ENCODE results near the gene ARMC9. TPM values are rescaled to one million over a fixed set of nuclear protein-coding genes. Genes with fewer than 3 reads are reported as not detected.

ARMC9 gene
- total and polyA plus RNA-seq, 2 donors from 2014 or later = 7.3 to 18.2 TPM

DNA sequence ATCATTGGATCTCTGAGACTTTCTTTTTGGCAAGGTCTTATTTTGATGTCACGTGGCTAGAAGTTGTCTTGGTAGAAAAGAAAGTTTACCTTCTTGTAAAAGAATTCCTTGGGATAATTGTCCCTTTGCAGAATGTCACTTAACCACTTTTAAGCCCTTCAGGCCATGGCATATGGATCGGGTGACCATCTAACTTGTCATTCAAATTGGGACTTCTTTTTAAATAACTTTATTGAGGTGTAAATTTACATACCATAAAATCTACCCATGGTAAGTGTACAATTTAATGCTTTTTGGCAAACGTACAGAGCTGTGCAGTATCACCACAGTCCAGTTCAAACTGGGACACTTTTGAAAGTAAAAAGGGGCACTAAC, 24.6 kb downstream of the ARMC9 start:
- intact Hi-C loops (cut with DNase I) = no loop called here
- Histone ChIP-seq H3K4me3 (ENCODE audit: low read length in 3 of 3) (no peak overlapping the region), H3K9me3 (ENCODE audit: control insufficient read depth in 2 of 3, insufficient read depth in 1 of 3, low read length in 3 of 3) (no peaks in the 10 kb centered on the region), H3K4me1 (ENCODE audit: control insufficient read depth in 2 of 3, insufficient read depth in 2 of 3, low read depth in 1 of 3, low read length in 3 of 3) (peaks cover 0 to 5% (median 5%) of the 10 kb centered on the region in 3 donors), H3K27me3 (ENCODE audit: control insufficient read depth, insufficient read depth, low read length) (no peaks in the 10 kb centered on the region), H3K9ac (ENCODE audit: low read length in 3 of 3) (no peak overlapping the region), H3K27ac (ENCODE audit: low read depth in 2 of 2, low read length in 2 of 2) (peak overlapping the region; percentile 9 to 51), H3K36me3 (ENCODE audit: control insufficient read depth in 2 of 3, insufficient read depth in 3 of 3, low read length in 3 of 3) (peaks cover 0 to 6% (median 0%) of the 10 kb centered on the region in 3 donors)
- no peak for DNase-seq
- TF ChIP-seq, protein P1, sequence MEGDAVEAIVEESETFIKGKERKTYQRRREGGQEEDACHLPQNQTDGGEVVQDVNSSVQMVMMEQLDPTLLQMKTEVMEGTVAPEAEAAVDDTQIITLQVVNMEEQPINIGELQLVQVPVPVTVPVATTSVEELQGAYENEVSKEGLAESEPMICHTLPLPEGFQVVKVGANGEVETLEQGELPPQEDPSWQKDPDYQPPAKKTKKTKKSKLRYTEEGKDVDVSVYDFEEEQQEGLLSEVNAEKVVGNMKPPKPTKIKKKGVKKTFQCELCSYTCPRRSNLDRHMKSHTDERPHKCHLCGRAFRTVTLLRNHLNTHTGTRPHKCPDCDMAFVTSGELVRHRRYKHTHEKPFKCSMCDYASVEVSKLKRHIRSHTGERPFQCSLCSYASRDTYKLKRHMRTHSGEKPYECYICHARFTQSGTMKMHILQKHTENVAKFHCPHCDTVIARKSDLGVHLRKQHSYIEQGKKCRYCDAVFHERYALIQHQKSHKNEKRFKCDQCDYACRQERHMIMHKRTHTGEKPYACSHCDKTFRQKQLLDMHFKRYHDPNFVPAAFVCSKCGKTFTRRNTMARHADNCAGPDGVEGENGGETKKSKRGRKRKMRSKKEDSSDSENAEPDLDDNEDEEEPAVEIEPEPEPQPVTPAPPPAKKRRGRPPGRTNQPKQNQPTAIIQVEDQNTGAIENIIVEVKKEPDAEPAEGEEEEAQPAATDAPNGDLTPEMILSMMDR (IDR thresholded peaks at IDR 0.05; ENCODE audit: borderline replicate concordance, extremely low read depth, insufficient read depth) = no peak
- no peak for FAIRE-seq

DNA sequence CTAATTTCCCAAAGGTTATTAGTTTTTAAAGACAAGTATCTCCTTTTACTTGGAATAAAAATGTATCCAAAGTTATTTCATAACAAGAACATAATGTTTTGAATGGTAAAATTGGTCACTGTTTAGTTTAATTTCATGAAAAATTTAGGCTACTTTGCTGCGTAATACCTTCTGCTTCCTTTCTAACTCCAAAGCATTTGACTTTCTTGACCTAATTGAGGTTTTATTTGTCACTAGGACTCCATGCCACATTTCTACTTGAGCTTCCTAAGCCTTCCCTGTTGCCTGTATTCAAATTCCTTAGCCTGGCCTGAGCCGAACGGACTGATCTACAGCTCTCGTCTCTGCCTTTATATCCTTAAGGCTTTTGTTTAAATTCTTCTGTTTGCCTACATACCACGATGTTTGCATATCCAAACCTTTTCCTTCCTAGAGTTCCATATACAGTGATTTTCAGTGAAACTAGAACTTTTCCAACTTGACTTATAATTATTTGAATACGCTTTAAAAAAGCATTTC, 25.1 kb downstream of the ARMC9 start:
- Histone ChIP-seq H3K27ac (ENCODE audit: low read depth in 2 of 2, low read length in 2 of 2) (no peak overlapping the region), H3K4me1 (ENCODE audit: control insufficient read depth in 2 of 3, insufficient read depth in 2 of 3, low read depth in 1 of 3, low read length in 3 of 3) (peaks cover 0 to 9% (median 6%) of the 10 kb centered on the region in 3 donors), H3K9me3 (ENCODE audit: control insufficient read depth in 2 of 3, insufficient read depth in 1 of 3, low read length in 3 of 3) (no peaks in the 10 kb centered on the region), H3K27me3 (ENCODE audit: control insufficient read depth, insufficient read depth, low read length) (no peaks in the 10 kb centered on the region), H3K4me3 (ENCODE audit: low read length in 3 of 3) (no peak overlapping the region), H3K9ac (ENCODE audit: low read length in 3 of 3) (no peak overlapping the region), H3K36me3 (ENCODE audit: control insufficient read depth in 2 of 3, insufficient read depth in 3 of 3, low read length in 3 of 3) (peaks cover 0 to 6% (median 0%) of the 10 kb centered on the region in 3 donors)
- intact Hi-C loops (cut with DNase I) = no loop called here
- DNase-seq (no peak), FAIRE-seq (no peak)
- TF ChIP-seq, protein P1 (IDR thresholded peaks at IDR 0.05; ENCODE audit: borderline replicate concordance, extremely low read depth, insufficient read depth) = no peak

DNA sequence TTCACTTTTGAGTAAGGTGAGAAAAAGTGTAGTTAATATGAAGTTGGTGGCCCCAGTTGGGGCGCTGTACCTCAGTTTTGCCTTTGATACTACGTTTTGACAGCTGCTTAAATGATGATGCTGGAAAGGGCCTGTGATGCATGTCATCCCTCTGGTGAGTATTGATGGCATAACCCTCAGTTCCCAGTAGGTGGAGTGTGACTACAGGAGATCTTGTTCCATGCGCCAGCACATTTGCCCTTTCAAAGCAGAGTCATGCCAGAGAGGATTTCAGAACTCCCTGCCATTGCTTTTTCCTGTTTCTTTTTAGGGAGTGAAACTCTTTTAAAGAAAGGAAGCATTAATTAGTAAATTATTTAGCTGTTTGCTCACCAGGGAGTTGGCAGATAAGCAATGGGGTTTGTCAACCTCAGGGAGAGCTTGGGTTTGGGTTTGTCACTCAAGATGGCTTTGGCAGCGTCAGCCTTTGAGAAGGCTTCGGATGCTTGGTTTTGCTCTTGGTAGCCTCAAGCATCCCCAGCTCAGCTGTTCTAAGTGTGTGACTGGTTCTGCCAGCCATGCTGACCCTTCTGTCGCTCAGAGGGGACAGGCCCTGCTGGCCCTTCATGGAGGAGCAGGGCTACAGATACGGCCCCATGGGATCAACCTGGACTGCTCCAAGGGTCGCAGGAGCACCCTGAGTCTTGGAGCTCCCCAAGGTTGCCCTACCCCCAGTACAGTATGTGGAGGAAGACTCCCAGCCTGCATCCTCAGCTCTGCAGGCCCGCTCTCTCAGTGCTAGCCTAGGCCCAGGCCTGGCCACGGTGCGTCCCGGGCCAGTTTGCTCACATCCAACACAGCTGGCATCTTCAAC, 29.1 kb downstream of the ARMC9 start:
- Histone ChIP-seq H3K27ac (ENCODE audit: low read depth in 2 of 2, low read length in 2 of 2) (peak overlapping the region in 1 of 2 donors; percentile 8), H3K27me3 (ENCODE audit: control insufficient read depth, insufficient read depth, low read length) (no peaks in the 10 kb centered on the region), H3K4me3 (ENCODE audit: low read length in 3 of 3) (no peak overlapping the region), H3K36me3 (ENCODE audit: control insufficient read depth in 2 of 3, insufficient read depth in 3 of 3, low read length in 3 of 3) (peaks cover 0 to 3% (median 0%) of the 10 kb centered on the region in 3 donors), H3K9ac (ENCODE audit: low read length in 3 of 3) (no peak overlapping the region), H3K9me3 (ENCODE audit: control insufficient read depth in 2 of 3, insufficient read depth in 1 of 3, low read length in 3 of 3) (no peaks in the 10 kb centered on the region), H3K4me1 (ENCODE audit: control insufficient read depth in 2 of 3, insufficient read depth in 2 of 3, low read depth in 1 of 3, low read length in 3 of 3) (peaks cover 0 to 9% (median 6%) of the 10 kb centered on the region in 3 donors)
- FAIRE-seq = peak; percentile 76
- intact Hi-C loops (cut with DNase I) = no loop called here
- TF ChIP-seq, protein P1 (IDR thresholded peaks at IDR 0.05; ENCODE audit: borderline replicate concordance, extremely low read depth, insufficient read depth) = peak; percentile 85
- DNase-seq = peak in 4 of 5 donors; percentile 67 to 91 (median 78)
